Dermis blood vessel endothelial cell (primary cell): ENCODE measurements around the gene FA2H. TPM values are rescaled to one million over a fixed set of nuclear protein-coding genes. Genes with fewer than 3 reads are reported as not detected.

Source experiments
- DNase-seq: peaks from one replicate; pipeline ENCODE4 v3.0.0; 2010
- total RNA-seq: library from RNA; depleted of rRNA; stranded (reverse); fragments of >200 nt; gene quantifications from 2 replicates; pipeline ENCODE4 v1.2.3, GENCODE V29; 2014

The FA2H gene
- total RNA-seq, 1 donor from 2014 or later, result not detected

DNA sequence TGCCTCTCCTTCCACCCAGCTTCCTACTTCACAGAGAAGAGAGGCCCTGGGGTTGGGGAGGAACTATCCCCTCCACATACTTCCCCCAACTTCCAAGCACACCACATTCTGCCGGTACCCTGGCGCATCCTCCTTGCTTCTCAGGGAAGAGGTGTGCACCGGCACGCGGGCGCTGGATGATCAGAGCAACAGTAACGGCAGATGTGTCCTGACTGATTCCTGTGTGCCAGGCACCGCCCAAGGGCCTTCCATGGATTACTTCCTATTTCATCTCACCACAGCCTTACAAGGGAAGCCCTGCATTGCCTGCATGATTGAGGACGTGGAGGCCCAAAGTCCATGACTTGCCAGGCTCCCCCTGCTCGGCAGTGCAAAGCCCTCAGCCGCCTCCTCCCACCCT lies 52.9 kb downstream of the FA2H start:
- DNase-seq, result no peak

GRCh38 chr16:74720579-74720978 lies 54.0 kb downstream of the FA2H start:
- no peak for DNase-seq

GRCh38 chr16:74718741-74719610 lies 55.6 kb downstream of the FA2H start:
- DNase-seq, result no peak

DNA sequence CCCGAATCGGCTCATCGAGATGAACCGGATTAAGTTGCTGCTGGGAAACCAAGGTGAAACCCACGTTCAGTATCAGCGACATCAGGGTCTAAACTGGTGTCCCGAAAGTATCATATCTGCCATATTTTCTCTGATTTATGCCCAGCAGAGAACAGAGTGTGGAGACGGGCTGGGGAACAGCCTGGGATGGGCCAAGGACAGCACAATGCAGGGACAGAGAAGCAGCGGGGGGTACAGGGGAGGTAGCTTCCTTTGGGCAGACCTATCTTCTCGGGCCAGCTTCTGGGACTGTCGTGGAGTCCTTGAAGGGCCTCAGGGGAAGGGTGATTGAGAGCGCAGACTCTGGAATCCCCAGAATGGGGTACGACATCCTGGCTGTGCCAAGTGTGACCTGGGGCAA lies 56.5 kb downstream of the FA2H start:
- DNase-seq, result no peak

GRCh38 chr16:74717367-74717766 lies 57.3 kb downstream of the FA2H start:
- DNase-seq, result no peak

DNA sequence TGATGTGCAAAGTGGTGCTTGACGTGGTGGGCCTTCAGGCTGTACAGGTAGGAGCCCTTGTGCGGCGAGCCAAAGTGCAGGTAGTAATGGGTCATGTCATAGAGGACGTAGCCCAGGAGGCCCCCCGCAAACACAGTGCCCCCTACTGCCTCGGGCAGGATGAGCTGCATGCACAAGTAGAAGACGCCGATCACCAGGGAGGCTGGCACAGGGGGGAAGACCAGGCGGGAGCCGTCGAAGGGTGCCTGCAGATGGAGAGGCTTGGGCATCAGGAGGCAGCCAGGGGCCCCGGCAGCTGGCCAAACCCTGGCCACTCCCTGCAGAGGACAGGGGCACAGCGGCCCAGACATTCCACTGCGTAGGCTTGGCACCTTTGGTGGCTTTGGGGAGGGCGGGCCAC lies 58.3 kb downstream of the FA2H start:
- DNase-seq, result no peak

GRCh38 chr16:74713876-74714275 lies 60.7 kb downstream of the FA2H start:
- no peak for DNase-seq

GRCh38 chr16:74713325-74713724 lies 61.3 kb downstream of the FA2H start:
- DNase-seq, result no peak

DNA sequence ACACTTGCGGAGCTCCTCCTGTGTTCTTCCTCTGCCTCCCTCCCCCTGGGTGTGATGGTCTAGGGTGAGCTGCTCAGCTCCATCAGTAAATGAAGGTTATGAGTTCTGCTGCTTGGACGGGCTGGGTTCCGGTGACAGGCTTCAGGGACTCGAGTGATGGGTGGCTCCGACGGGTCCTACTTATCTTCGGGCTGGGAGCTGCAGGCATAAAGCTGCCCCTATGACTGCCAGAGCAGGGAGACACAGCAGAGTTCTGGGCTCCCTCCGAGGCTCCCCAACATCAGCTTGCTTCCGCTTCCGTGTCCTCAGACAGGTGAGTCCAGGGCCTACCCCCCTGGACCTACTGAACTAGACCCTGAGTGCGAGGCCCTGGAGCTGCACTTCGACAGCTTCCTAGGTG lies 62.7 kb downstream of the FA2H start:
- no peak for DNase-seq

DNA sequence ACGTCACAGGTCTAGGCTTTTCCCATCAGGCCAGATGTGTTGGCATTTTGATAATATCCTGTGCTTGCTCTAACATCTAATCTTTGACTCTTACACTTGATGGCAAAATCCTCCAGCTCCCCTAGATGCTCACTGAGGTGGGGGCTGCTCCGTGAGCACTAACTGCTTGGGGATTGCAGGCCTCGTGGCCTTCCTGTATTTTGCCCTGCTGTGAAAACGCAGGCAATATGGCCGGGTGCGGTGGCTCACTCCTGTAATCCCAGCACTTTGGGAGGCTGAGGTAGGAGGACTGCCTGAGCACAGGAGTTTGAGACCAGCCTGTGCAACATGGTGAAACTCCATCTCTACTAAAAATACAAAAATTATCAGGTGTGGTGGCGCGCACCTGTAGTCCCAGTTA lies 64.2 kb downstream of the FA2H start:
- no peak for DNase-seq

GRCh38 chr16:74709441-74709877 lies 65.2 kb downstream of the FA2H start:
- peak; percentile 87 for DNase-seq

- peak; percentile 60 for DNase-seq
These were observed 74.0 kb downstream of the FA2H start, which contains the start of gene MLKL for GRCh38 chr16:74700438-74701225. Gene MLKL (minus strand): TSS chr16:74700862. CDS start chr16:74695757, 5,105 bp downstream.

GRCh38 chr16:74700116-74700437 lies 74.5 kb downstream of the FA2H start:
- DNase-seq, result peak; percentile 46

GRCh38 chr16:74699666-74700065 lies 75.0 kb downstream of the FA2H start:
- DNase-seq, result no peak

DNA sequence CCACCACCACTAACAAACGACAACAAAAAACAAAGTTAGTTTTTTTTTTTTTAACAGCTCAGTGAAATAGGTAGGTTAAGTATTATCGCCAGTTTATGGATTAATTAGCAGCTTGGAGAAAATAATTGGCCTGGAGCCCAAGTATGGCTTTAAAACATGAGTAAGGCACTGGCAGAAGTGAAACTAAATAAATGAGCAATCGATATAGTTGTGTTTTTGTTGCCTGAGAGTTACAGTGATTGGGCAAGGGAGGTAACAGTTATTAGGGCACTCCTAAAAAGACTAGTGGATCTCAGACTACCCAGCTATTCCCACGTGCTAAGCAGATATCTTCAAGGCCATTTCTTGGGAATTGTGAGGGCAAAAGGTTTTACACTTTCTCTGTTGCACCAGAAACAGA lies 76.4 kb downstream of the FA2H start:
- peak; percentile 11 for DNase-seq

- peak; percentile 96 for DNase-seq
These were observed 78.9 kb downstream of the FA2H start for GRCh38 chr16:74695450-74696422.

DNA sequence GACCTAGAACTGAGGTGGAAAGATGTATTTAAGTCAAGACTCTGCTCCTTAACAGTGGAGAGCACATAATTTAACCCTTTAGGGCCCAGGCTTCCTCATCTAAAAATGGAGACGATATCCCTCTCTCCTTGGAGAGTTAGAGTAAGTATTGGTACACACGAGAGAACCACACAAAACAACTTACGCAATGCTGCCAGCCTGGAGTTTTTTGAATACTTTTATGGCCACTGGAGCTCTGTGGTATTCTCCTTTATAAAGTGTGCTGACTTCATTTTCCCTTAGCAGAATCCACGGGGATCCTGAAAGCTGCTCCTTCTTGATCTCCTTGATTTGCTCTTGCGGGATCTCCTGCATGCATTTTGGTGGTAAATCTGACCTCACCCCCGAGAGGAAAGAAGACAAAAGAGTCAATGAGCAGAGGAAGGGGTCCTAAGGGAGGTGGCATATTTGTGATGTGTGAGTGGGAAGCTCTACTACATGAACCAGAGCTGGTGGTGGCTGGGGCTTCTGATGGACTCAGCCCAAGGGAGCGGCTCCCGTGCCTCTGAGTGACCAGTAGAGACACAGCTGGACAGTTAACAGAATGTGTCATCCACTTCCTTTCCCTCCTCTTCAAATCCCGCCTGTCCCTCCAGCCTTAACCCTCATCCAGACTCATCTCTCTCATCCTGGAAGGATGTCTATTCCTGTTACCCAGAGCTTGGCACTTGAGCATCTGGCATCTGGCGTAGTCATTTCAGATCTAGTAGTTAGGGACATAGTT lies 83.3 kb downstream of the FA2H start:
- no peak for DNase-seq

GRCh38 chr16:74682556-74682955 lies 92.1 kb downstream of the FA2H start:
- DNase-seq, result no peak

DNA sequence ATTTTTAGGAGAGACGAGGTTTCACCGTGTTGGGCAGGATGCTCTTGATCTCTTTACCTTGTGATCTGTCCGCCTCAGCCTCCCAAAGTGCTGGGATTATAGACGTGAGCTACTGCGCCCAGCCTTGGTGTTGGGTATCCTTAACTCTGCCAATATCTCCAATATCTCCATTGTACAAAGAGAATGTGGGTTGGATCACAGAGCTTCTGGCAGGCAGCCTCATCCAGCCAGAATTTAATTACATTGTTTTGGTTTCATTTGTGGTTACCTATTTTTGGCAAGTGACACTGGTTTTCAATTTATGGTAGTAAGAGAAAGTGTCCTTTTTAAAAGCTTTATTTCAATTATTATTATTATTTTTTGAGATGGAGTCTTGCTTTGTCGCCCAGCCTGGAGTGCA lies 93.9 kb downstream of the FA2H start:
- DNase-seq, result no peak

- no peak for DNase-seq
These were observed 94.6 kb downstream of the FA2H start for GRCh38 chr16:74679983-74680382.

DNA sequence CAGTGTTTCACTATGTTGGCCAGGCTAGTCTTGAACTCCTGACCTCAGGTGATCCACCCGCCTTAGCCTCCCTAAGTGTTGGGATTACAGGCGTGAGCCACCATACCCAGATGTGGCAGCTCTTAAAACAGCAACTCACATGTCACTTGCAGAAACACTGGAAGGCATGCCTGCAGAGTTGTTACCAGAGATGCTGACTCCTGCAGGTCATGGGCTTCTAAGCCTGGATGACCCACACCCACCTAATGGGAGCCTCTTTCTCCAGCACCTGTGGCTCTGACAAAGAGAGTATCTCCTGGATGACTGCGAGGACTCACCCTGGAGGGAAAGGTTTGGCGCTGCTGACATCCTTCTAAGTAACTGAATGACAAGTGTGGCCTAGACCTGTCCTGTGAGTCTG lies 96.8 kb downstream of the FA2H start:
- DNase-seq, result no peak

- DNase-seq, result peak; percentile 14
These were observed 100.7 kb downstream of the FA2H start for GRCh38 chr16:74673876-74674275.
